ENCODE data around the gene SSTR3. TPM values are rescaled to one million over a fixed set of nuclear protein-coding genes. Genes with fewer than 3 reads are reported as not detected.

The SSTR3 gene
- total and polyA plus RNA-seq, 4 donors = not detected

DNA sequence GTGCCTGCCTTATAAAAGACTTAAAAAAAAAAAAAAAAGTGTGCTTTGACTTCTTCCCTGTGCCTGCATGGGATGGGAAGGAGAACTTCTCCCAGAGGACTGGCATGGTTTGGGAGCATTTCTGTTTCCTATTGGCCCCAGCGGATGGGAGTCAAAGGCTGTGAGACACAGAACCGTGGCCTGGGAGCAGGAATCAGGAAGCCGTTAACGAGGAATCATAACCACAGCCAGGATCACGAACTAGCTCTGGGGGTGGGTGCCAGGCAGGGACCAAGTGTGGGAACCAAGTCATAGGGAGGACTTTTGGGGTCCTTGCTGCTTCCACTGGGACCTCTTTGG is 24.8 kb downstream of the SSTR3 start:
- DNase-seq (no peak), ATAC-seq (ENCODE audit: low FRiP score) (peak; percentile 43)
- intact Hi-C loops (cut with DNase I) = no loop called here
- no peaks in the 10 kb centered on the region for H3K9me3 ChIP-seq (ENCODE audit: control insufficient read depth, low read length)
- no peaks in the 10 kb centered on the region for H3K36me3 ChIP-seq (ENCODE audit: control insufficient read depth in 1 of 2, insufficient read depth in 2 of 2, low read length in 1 of 2)
- no peaks in the 10 kb centered on the region for H3K27me3 ChIP-seq (ENCODE audit: control insufficient read depth in 1 of 2, insufficient read depth in 2 of 2, low read length in 1 of 2)
- H3K27ac ChIP-seq (ENCODE audit: low read depth in 1 of 2, low read length in 2 of 2) = peak overlapping the region in 1 of 2 donors; percentile 53
- no peak overlapping the region for H3K4me3 ChIP-seq (ENCODE audit: low read length in 2 of 2)
- no peaks in the 10 kb centered on the region for H3K4me1 ChIP-seq (ENCODE audit: control insufficient read depth in 1 of 2, insufficient read depth in 2 of 2, low read length in 2 of 2)
- 2 to 5% methylated on average over 5 of the region's 5 CpGs for WGBS, 2 donors

DNA sequence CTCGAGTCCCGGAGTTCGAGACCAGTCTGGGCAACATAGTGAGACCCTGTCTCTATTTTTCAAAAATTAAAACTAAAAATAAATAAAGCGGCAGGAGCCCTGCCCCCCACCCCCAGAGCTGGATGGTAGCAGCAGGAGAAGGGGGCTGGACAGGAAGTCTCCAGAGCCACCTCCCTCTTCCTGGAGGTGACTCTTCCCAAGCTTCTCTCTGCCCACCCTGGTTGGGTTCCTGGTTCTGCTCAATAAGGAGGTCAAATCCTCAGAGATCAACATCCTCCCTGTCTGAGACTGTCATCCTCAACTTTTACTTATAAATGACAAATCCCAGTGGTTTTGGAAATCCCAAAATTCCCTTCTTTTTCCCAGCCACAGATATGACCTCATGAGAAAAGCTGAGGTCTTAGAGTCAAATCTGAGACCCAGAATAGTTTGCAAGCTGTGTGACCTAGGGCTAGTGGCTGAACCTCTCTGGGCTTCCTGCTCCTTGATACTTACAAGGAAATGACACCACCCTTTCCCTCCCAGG is 25.2 kb downstream of the SSTR3 start:
- intact Hi-C loops (cut with DNase I) = no loop called here
- Histone ChIP-seq H3K27me3 (ENCODE audit: control insufficient read depth in 1 of 2, insufficient read depth in 2 of 2, low read length in 1 of 2) (no peaks in the 10 kb centered on the region), H3K9me3 (ENCODE audit: control insufficient read depth, low read length) (no peaks in the 10 kb centered on the region), H3K4me1 (ENCODE audit: control insufficient read depth in 1 of 2, insufficient read depth in 2 of 2, low read length in 2 of 2) (no peaks in the 10 kb centered on the region), H3K27ac (ENCODE audit: low read depth in 1 of 2, low read length in 2 of 2) (no peak overlapping the region), H3K36me3 (ENCODE audit: control insufficient read depth in 1 of 2, insufficient read depth in 2 of 2, low read length in 1 of 2) (no peaks in the 10 kb centered on the region), H3K4me3 (ENCODE audit: low read length in 2 of 2) (no peak overlapping the region)
- ATAC-seq (ENCODE audit: low FRiP score) = no peak
- 62 to 68% methylated on average over 4 of the region's 4 CpGs for WGBS, 2 donors
- DNase-seq = peak in 1 of 2 donors; percentile 24

DNA sequence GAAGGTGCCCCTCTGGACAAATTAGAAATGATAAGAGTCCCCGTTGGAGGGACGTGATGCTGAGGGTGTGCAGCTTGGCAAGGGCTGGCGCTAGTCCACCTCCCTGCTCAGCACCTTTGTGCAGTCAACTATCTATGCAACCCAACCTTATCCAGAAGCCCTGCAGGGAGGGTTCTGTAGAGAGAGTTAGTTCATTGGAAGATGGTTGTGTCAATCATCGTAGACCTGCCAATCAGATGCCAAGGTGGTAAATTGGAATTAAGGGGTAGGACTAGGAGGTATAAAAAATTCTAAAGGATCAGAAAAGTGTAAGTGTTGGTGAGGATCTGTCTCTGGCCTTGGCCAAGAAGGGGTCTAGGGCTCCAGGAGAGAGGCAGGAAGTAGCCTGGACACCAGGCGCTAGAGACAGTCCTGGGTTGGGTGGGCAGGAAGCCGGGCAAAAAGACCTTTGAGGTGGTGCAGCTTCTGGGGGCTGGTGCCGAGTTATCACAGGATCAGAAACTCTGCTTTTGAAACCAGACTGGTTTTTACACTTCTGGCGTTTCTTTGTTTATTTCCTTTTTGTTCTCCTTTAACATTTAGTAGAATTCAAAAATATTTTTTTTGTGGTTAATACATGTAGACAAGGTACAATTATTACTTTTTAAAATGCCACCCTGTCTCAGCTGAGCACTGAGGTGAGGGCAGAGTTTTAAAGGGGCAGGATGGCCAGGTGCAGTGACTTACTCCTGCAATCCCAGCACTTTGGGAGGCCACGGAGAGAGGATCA is 25.9 kb downstream of the SSTR3 start:
- intact Hi-C loops (cut with DNase I) = no loop called here
- ATAC-seq (ENCODE audit: low FRiP score) (no peak), DNase-seq (peak; percentile 42 to 51)
- H3K4me3 ChIP-seq (ENCODE audit: low read length in 2 of 2) = no peak overlapping the region
- no peaks in the 10 kb centered on the region for H3K9me3 ChIP-seq (ENCODE audit: control insufficient read depth, low read length)
- WGBS, 2 donors = 79 to 85% methylated on average over 9 of the region's 9 CpGs
- no peaks in the 10 kb centered on the region for H3K4me1 ChIP-seq (ENCODE audit: control insufficient read depth in 1 of 2, insufficient read depth in 2 of 2, low read length in 2 of 2)
- H3K27ac ChIP-seq (ENCODE audit: low read depth in 1 of 2, low read length in 2 of 2) = no peak overlapping the region
- no peaks in the 10 kb centered on the region for H3K27me3 ChIP-seq (ENCODE audit: control insufficient read depth in 1 of 2, insufficient read depth in 2 of 2, low read length in 1 of 2)
- no peaks in the 10 kb centered on the region for H3K36me3 ChIP-seq (ENCODE audit: control insufficient read depth in 1 of 2, insufficient read depth in 2 of 2, low read length in 1 of 2)

DNA sequence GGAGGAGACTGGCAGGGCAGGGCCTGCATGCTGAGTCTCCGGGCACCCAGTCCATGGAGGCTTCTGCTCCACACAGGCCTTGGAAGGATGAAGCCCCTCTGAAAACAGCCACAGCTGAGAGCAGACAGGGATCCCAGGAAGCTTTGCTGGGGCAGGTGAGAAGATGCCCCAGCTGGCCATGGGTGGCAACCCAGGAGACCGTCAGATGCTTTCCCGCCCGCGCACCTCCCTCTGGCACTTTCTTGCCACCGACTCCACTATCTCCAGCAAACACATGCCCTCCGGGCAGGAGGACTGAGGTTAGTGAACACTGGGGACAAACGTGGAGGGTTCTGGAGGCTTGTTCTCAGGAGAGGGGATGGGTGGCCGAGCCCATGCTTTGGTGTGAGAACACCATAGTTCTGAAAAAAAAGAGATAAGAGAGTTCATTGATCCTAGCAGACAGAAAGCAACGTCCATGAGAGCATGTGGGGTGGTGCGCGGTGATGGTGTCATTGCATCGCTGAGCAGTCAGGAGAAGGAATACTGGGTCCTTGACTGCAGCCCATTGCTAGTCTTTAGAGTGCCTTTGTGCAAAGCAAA is 26.5 kb downstream of the SSTR3 start:
- no peaks in the 10 kb centered on the region for H3K27me3 ChIP-seq (ENCODE audit: control insufficient read depth in 1 of 2, insufficient read depth in 2 of 2, low read length in 1 of 2)
- no peaks in the 10 kb centered on the region for H3K36me3 ChIP-seq (ENCODE audit: control insufficient read depth in 1 of 2, insufficient read depth in 2 of 2, low read length in 1 of 2)
- WGBS, 2 donors = 87 to 90% methylated on average over 13 of the region's 13 CpGs
- no peaks in the 10 kb centered on the region for H3K9me3 ChIP-seq (ENCODE audit: control insufficient read depth, low read length)
- no peak overlapping the region for H3K4me3 ChIP-seq (ENCODE audit: low read length in 2 of 2)
- intact Hi-C loops (cut with DNase I) = no loop called here
- no peaks in the 10 kb centered on the region for H3K4me1 ChIP-seq (ENCODE audit: control insufficient read depth in 1 of 2, insufficient read depth in 2 of 2, low read length in 2 of 2)
- peak; percentile 30 to 61 for DNase-seq
- ATAC-seq (ENCODE audit: low FRiP score) = no peak
- no peak overlapping the region for H3K27ac ChIP-seq (ENCODE audit: low read depth in 1 of 2, low read length in 2 of 2)

DNA sequence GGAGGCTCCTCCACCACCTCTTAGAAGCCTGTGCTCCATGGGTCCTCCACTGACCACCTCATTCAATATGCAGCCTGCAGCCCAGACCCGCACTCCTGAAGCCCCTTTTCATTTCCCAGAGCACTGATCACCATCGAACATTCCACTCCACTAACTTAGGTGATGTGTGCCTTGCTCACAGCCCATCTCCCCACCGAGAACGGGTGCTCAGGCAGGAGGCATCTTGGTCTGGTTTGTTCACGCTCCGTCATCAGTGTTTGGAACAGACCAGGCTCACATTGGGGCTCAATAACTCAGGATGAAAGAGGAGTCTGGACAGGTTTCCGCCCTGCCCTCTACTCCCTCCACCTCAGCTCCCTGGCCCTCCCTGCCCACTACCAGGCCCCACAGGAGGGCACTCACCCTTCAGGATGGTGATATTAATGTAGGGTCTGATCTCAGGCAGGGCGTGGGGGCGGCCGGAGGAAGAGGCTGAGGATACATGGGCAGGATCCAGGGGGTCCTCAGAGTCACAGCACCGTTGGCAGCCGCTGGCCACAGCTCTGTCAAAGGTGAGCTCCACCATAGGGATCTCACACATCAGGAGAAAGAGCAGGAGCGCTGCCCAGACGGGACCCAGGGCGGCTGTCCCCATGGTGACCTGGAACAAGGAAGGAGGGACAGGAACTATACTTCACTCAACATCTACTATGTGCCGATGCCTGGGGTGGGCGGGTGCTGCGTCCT is 27.3 kb downstream of the SSTR3 start:
- Histone ChIP-seq H3K36me3 (ENCODE audit: control insufficient read depth in 1 of 2, insufficient read depth in 2 of 2, low read length in 1 of 2) (no peaks in the 10 kb centered on the region), H3K4me3 (ENCODE audit: low read length in 2 of 2) (no peak overlapping the region), H3K27me3 (ENCODE audit: control insufficient read depth in 1 of 2, insufficient read depth in 2 of 2, low read length in 1 of 2) (no peaks in the 10 kb centered on the region), H3K9me3 (ENCODE audit: control insufficient read depth, low read length) (no peaks in the 10 kb centered on the region), H3K4me1 (ENCODE audit: control insufficient read depth in 1 of 2, insufficient read depth in 2 of 2, low read length in 2 of 2) (no peaks in the 10 kb centered on the region), H3K27ac (ENCODE audit: low read depth in 1 of 2, low read length in 2 of 2) (no peak overlapping the region)
- ATAC-seq (ENCODE audit: low FRiP score) (no peak), DNase-seq (peak; percentile 41 to 66)
- intact Hi-C loops (cut with DNase I) = no loop called here
- 94 to 95% methylated on average over 18 of the region's 18 CpGs for WGBS, 2 donors

DNA sequence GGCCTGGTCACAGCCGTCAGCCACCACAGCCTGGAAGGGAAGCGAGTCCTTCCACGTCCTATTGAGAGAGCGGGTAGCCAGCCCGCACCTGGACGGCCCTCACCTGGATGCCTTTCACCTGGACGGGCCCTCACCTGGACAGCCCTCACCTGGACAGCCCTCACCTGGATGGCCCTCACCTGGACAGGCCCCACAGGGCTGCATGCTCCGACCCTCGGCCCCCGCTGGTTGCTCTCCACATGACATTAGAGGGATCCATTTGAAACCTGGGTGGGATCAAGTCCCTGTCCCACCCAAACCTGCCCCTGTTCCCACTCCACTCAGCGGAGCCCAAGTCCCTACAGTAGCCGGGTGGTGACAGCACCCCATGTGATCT is 27.9 kb downstream of the SSTR3 start:
- H3K36me3 ChIP-seq (ENCODE audit: control insufficient read depth in 1 of 2, insufficient read depth in 2 of 2, low read length in 1 of 2) = no peaks in the 10 kb centered on the region
- ATAC-seq (ENCODE audit: low FRiP score) = no peak
- no peak overlapping the region for H3K4me3 ChIP-seq (ENCODE audit: low read length in 2 of 2)
- peak; percentile 36 to 63 for DNase-seq
- H3K9me3 ChIP-seq (ENCODE audit: control insufficient read depth, low read length) = no peaks in the 10 kb centered on the region
- no peaks in the 10 kb centered on the region for H3K27me3 ChIP-seq (ENCODE audit: control insufficient read depth in 1 of 2, insufficient read depth in 2 of 2, low read length in 1 of 2)
- intact Hi-C loops (cut with DNase I) = no loop called here
- no peak overlapping the region for H3K27ac ChIP-seq (ENCODE audit: low read depth in 1 of 2, low read length in 2 of 2)
- WGBS, 2 donors = 87 to 94% methylated on average over 12 of the region's 12 CpGs
- no peaks in the 10 kb centered on the region for H3K4me1 ChIP-seq (ENCODE audit: control insufficient read depth in 1 of 2, insufficient read depth in 2 of 2, low read length in 2 of 2)

DNA sequence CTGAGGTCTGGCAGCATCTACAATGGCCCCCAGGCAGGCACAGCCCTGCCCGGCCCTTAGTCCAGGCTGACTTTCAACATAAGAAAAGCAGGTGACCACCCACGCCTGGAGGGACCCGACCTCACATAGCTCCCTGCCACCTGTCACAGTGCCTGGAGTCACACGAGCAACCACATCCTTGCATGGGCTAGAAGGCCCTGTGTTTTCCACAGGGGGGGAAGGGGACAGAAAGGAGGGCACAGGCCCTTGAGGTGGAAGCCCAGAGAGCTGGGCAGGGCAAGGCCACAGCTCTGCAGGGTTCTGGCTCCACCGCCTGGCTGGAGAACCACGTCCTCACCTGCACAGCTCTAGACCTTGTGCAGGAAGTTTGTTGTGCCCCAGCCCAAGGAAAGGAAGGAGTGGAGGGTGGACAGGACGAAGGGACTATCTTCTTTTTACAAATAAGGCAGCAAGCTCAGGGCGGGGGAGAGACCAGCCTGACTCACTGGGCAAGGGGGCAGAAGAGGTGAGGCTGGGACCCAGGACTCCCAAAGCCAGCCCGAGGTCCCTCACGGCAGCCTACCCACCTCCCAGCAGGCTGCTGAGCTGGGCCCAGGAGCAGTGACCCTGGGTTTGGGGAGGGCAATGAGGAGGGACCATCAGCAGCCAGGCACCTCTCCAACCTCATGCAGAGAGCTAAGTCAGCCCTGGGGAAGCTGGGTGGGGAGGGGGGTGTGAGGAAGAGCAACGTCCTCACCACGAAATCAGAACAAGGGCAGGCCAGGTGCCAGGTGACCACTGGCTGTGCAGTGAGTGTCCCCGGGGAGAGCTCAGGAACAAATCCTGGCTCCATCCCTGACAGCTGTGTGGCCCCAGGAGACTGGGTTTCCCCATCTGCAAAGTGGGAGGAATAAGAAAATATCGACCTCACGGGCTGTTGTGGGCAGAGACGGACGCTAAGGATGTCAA is 28.6 kb downstream of the SSTR3 start:
- intact Hi-C loops (cut with DNase I) = no loop called here
- DNase-seq (peak; percentile 29 to 59), ATAC-seq (ENCODE audit: low FRiP score) (no peak)
- Histone ChIP-seq H3K27ac (ENCODE audit: low read depth in 1 of 2, low read length in 2 of 2) (no peak overlapping the region), H3K4me3 (ENCODE audit: low read length in 2 of 2) (no peak overlapping the region), H3K4me1 (ENCODE audit: control insufficient read depth in 1 of 2, insufficient read depth in 2 of 2, low read length in 2 of 2) (no peaks in the 10 kb centered on the region), H3K36me3 (ENCODE audit: control insufficient read depth in 1 of 2, insufficient read depth in 2 of 2, low read length in 1 of 2) (no peaks in the 10 kb centered on the region), H3K27me3 (ENCODE audit: control insufficient read depth in 1 of 2, insufficient read depth in 2 of 2, low read length in 1 of 2) (no peaks in the 10 kb centered on the region), H3K9me3 (ENCODE audit: control insufficient read depth, low read length) (no peaks in the 10 kb centered on the region)
- 88 to 90% methylated on average over 17 of the region's 17 CpGs for WGBS, 2 donors

DNA sequence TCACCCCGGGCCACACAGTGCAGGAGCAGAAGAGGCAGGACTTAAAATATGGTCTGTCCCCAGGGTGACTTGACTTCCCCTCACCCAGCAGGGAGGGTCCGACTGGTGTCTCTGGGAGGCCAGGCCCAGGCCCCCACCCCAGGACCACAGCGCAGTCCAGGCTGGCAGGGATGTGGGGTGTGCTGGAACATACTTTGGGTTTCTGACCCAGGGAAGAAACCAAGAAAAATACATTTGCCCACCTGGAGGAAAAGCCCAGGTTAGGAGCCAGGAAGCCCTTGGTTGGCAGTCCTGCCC is 29.4 kb downstream of the SSTR3 start:
- no peaks in the 10 kb centered on the region for H3K4me1 ChIP-seq (ENCODE audit: control insufficient read depth in 1 of 2, insufficient read depth in 2 of 2, low read length in 2 of 2)
- H3K27me3 ChIP-seq (ENCODE audit: control insufficient read depth in 1 of 2, insufficient read depth in 2 of 2, low read length in 1 of 2) = no peaks in the 10 kb centered on the region

More for the DNA sequence above, 29.4 kb downstream of the SSTR3 start:
- ATAC-seq (ENCODE audit: low FRiP score) (no peak), DNase-seq (peak; percentile 18 to 54)
- Histone ChIP-seq H3K4me3 (ENCODE audit: low read length in 2 of 2) (no peak overlapping the region), H3K36me3 (ENCODE audit: control insufficient read depth in 1 of 2, insufficient read depth in 2 of 2, low read length in 1 of 2) (no peaks in the 10 kb centered on the region), H3K27ac (ENCODE audit: low read depth in 1 of 2, low read length in 2 of 2) (no peak overlapping the region), H3K9me3 (ENCODE audit: control insufficient read depth, low read length) (no peaks in the 10 kb centered on the region)
- intact Hi-C loops (cut with DNase I) = no loop called here
- WGBS, 2 donors = 88 to 95% methylated on average over 3 of the region's 3 CpGs
